Activated gamma-delta T cell treated with Interleukin-2 at 50 U/mL for 16 hours (primary cell): ENCODE data around the gene FAM72D.
"Not testable (repeated sequence)": the region's sequence is repeated elsewhere in the genome, so short reads cannot be mapped to it uniquely, and the experiment has no call there.

ENCODE experiments used
- DNase-seq: peaks from one replicate; pipeline ENCODE4 v3.0.0-alpha.2; 2020

FAM72D gene

DNA sequence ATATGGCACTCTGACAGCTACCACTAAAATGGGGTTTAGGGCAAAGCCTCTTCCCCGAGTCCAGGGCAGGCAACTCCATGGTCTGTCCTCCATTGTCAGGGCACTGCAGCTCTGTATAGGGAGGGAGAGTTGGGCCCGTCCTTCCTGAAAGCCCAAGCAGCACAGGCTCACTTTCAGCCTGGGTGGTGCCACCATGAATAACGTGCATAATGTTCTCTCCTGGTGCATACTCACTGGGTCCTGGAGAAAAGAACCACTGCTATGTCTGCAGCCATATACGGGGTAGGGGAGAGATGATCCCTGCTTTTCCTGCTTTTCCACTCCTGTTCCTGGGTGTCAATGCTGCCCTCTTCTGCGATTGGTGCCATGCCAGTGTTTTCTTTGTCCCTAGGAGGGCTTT, 60.1 kb downstream of the FAM72D start:
- DNase-seq, result not testable (repeated sequence)

DNA sequence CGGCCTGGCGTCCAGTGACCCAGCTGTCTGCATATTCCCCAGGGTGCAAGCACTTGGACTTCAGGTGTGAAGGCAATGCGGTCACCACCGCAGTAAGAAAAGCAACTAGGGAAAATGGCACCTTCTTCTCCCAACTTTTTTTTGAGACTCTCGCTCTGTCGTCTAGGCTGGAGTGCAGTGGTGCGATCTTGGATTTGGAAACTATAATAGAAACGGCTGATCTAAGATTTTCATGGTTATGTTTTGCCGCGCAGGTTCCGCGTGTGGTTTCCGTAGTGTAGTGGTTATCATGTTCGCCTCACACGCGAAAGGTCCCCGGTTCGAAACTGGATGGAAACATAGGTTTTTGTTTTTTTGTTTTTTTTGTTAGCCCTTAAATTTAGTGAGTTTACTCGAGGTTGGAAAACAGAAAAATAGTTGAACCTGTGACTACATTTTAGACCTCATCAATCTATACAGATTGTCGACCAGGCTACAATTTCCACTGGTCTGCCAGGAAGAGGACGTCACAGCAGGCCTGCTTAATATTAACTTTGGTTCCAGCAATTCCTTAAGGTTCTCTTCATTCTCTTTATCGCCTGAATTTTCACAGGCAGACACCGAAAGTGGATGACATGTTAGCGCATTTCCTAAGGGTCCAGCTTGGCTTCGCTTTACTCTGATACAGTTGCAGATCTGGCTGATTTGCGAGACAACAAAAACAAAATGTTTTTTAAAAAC, 61.3 kb downstream of the FAM72D start:
- not testable (repeated sequence) for DNase-seq

DNA sequence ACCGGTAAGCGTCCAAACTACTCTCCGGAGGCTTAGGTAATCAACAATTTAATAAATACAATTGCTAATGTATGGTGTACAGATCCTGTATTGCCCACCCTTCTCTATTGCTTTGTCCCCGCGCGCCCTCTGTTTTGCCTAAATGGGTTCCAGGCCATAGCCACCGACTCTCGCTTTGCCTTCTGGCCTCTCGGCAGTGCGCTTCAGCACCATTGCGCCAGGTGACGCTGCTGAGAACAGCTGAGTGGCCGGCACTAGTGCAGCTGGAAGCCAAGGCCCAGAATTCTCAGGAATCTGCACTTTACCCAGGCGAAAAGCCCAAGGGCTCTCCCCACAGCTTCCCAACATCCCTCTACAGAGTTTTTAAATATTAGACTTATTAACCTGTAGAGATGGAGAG, 61.9 kb downstream of the FAM72D start:
- DNase-seq, result not testable (repeated sequence)

DNA sequence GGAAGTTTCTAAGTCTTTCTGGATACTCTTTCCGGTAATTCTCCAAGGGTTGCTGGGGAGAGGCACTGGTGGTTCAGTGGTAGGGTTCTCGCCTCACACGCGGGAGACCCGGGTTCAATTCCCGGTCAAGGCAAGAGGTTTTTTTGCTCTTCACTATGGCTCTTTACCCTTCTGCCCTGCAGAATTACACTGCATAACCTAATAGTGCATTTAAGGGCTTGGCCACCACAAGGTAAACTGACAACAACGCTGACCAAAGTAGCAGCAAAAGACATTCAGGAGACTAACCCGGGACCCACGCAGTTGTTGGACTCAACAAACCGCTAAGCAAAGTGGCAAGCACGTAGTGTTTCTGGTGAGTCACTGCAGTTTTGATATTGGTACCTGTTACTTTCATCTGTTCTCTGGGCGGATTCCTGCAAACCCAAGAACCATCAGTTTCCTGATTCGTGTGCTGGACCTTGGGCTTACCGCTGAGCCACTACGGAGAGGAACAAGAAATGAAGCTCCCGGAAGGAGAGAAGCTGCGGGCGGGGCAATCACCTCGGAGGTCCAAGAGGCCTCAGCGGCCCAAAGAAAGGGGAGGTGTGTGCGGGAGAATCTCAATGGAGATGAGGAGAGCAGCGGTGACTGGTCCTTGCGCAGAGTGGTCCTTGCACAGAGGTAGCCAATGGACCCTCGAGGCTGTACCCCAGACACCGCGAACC, 65.4 kb downstream of the FAM72D start:
- not testable (repeated sequence) for DNase-seq
